Hepatocyte (in vitro differentiated cells): ENCODE measurements around the gene EFCAB9.

Source experiments
- EZH2 ChIP-seq: fragments of 200-600 bp; sonication (generic); IDR thresholded peaks from 2 replicates; pipeline ENCODE4 v1.6.1; 2016; ENCODE audit warnings: antibody characterized with exemption, mild to moderate bottlenecking, borderline replicate concordance
- EZH2phosphoT487 ChIP-seq: fragments of 200-600 bp; sonication (generic); IDR thresholded peaks from one replicate; pipeline ENCODE4 v1.6.1; 2018; ENCODE audit warnings: antibody characterized with exemption, mild to moderate bottlenecking, low read depth, moderate library complexity; ENCODE audit not compliant: unreplicated experiment, severe bottlenecking
- TF ChIP-seq, protein P1 (sequence below): fragments of 200-600 bp; sonication (generic); IDR thresholded peaks from 2 replicates; pipeline ENCODE4 v1.5.1; 2016; ENCODE audit warnings: antibody characterized with exemption, mild to moderate bottlenecking; ENCODE audit not compliant: poor library complexity

DNA sequence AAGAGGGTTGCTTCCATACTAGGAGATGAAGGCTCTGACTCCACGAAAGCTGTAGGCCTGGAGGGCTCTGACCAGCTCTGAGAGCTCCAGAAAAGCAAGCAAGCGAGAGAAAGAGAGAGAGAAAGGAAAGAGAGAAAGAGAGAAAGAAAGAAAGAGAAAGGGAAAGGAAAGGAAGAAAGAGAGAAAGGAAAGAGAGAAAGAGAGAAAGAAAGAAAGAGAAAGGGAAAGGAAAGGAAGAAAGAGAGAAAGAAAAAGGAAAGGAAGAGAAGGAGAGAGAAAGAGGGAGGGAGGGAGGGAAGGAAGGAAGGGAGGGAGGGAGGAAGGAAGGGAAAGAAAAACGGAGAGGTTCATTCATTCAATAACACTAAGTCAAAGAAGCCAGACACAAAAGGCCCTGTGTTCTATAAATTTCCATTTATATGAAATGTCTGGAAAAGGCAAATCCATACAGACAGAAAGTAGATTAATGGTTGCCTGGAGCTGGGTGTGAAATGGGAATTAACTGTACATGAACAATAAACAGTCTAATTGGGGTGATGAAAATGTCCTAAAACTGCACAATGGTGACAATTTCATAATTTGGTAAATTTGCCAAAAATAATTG lies 4.2 kb upstream of the EFCAB9 start:
- TF ChIP-seq, protein P1, sequence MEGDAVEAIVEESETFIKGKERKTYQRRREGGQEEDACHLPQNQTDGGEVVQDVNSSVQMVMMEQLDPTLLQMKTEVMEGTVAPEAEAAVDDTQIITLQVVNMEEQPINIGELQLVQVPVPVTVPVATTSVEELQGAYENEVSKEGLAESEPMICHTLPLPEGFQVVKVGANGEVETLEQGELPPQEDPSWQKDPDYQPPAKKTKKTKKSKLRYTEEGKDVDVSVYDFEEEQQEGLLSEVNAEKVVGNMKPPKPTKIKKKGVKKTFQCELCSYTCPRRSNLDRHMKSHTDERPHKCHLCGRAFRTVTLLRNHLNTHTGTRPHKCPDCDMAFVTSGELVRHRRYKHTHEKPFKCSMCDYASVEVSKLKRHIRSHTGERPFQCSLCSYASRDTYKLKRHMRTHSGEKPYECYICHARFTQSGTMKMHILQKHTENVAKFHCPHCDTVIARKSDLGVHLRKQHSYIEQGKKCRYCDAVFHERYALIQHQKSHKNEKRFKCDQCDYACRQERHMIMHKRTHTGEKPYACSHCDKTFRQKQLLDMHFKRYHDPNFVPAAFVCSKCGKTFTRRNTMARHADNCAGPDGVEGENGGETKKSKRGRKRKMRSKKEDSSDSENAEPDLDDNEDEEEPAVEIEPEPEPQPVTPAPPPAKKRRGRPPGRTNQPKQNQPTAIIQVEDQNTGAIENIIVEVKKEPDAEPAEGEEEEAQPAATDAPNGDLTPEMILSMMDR: no peak
- TF ChIP-seq EZH2phosphoT487 (no peak), EZH2 (no peak)
